GM18870 (cell line): ENCODE measurements around the gene SRMS.
"Not testable (repeated sequence)": the region's sequence is repeated elsewhere in the genome, so short reads cannot be mapped to it uniquely, and the experiment has no call there.

Source experiments
- ATAC-seq: cut with Tn5 transposase; IDR thresholded peaks from one replicate; pipeline ENCODE4 v1.9.1; 2021; ENCODE audit warnings: moderate library complexity; ENCODE audit not compliant: unreplicated experiment

Gene SRMS

GRCh38 chr20:63525185-63525584, 22.4 kb downstream of the SRMS start:
- no peak for ATAC-seq

GRCh38 chr20:63522981-63523611, 24.5 kb downstream of the SRMS start:
- ATAC-seq: no peak

GRCh38 chr20:63522091-63522868, 25.3 kb downstream of the SRMS start:
- no peak for ATAC-seq

- no peak for ATAC-seq
Observed at GRCh38 chr20:63521602-63522001, 25.9 kb downstream of the SRMS start.

GRCh38 chr20:63520934-63521601, 26.5 kb downstream of the SRMS start:
- no peak for ATAC-seq

- no peak for ATAC-seq
Observed at GRCh38 chr20:63520504-63520933, 27.0 kb downstream of the SRMS start, which contains the start of gene PPDPF. Gene PPDPF, plus strand, starts transcription at chr20:63520765. Its CDS starts 544 bp downstream, at chr20:63521309.

- ATAC-seq: no peak
Observed at GRCh38 chr20:63519668-63520503, 27.7 kb downstream of the SRMS start.

GRCh38 chr20:63518946-63519667, 28.4 kb downstream of the SRMS start:
- no peak for ATAC-seq

GRCh38 chr20:63518351-63518861, 29.1 kb downstream of the SRMS start:
- no peak for ATAC-seq

- no peak for ATAC-seq
Observed at GRCh38 chr20:63517376-63518309, 29.9 kb downstream of the SRMS start.

- not testable (repeated sequence) for ATAC-seq
Observed at GRCh38 chr20:63514520-63514919, 33.0 kb downstream of the SRMS start.

- no peak for ATAC-seq
Observed at GRCh38 chr20:63513207-63513606, 34.3 kb downstream of the SRMS start.

- ATAC-seq: no peak
Observed at GRCh38 chr20:63509088-63509564, 38.4 kb downstream of the SRMS start.

- ATAC-seq: no peak
Observed at GRCh38 chr20:63508072-63508768, 39.3 kb downstream of the SRMS start.

GRCh38 chr20:63507083-63507743, 40.3 kb downstream of the SRMS start:
- no peak for ATAC-seq

GRCh38 chr20:63505723-63506122, 41.8 kb downstream of the SRMS start:
- no peak for ATAC-seq

GRCh38 chr20:63505281-63505680, 42.3 kb downstream of the SRMS start:
- no peak for ATAC-seq

GRCh38 chr20:63504642-63505041, 42.9 kb downstream of the SRMS start:
- no peak for ATAC-seq
